Right forelimb (tissue), 1 donor: ENCODE results near the gene RCAN1.
A peak's percentile ranks its signal among the peaks of the same experiment; 100 is the strongest.
"Not testable (repeated sequence)": the region's sequence is repeated elsewhere in the genome, so short reads cannot be mapped to it uniquely, and the experiment has no call there.

Source experiments
- DNase-seq: peaks from one replicate; pipeline ENCODE4 v3.0.0-alpha.2; 2018

Gene RCAN1

GRCh38 chr21:34621434-34622350 lies 6.8 kb upstream of the RCAN1 start:
- no peak for DNase-seq

GRCh38 chr21:34619841-34620665 lies 5.1 kb upstream of the RCAN1 start:
- no peak for DNase-seq

GRCh38 chr21:34618941-34619340 lies 4.0 kb upstream of the RCAN1 start:
- DNase-seq = no peak

GRCh38 chr21:34617753-34618339 lies 2.9 kb upstream of the RCAN1 start:
- DNase-seq = no peak

GRCh38 chr21:34615487-34615814 lies 538 bp upstream of the RCAN1 start:
- DNase-seq = no peak

- no peak for DNase-seq
Measured at GRCh38 chr21:34613679-34614627, 960 bp downstream of the RCAN1 start.

- DNase-seq = no peak
Measured at GRCh38 chr21:34612557-34612956, 2.4 kb downstream of the RCAN1 start.

GRCh38 chr21:34612056-34612455 lies 2.9 kb downstream of the RCAN1 start:
- DNase-seq = no peak

GRCh38 chr21:34611528-34611927 lies 3.4 kb downstream of the RCAN1 start:
- DNase-seq = no peak

- DNase-seq = no peak
Measured at GRCh38 chr21:34609933-34610549, 4.9 kb downstream of the RCAN1 start.

- no peak for DNase-seq
Measured at GRCh38 chr21:34609244-34609932, 5.5 kb downstream of the RCAN1 start.

GRCh38 chr21:34607376-34607775 lies 7.5 kb downstream of the RCAN1 start:
- not testable (repeated sequence) for DNase-seq

- DNase-seq = no peak
Measured at GRCh38 chr21:34606621-34607020, 8.3 kb downstream of the RCAN1 start.

- DNase-seq = no peak
Measured at GRCh38 chr21:34606051-34606450, 8.9 kb downstream of the RCAN1 start.

- DNase-seq = not testable (repeated sequence)
Measured at GRCh38 chr21:34604956-34605355, 10.0 kb downstream of the RCAN1 start.

GRCh38 chr21:34604556-34604955 lies 10.4 kb downstream of the RCAN1 start:
- DNase-seq = no peak

GRCh38 chr21:34603710-34604057 lies 11.2 kb downstream of the RCAN1 start:
- no peak for DNase-seq

GRCh38 chr21:34603002-34603709 lies 11.8 kb downstream of the RCAN1 start:
- DNase-seq = peak; percentile 89

GRCh38 chr21:34602061-34602460 lies 12.9 kb downstream of the RCAN1 start:
- DNase-seq = no peak

- DNase-seq = no peak
Measured at GRCh38 chr21:34599534-34600101, 15.3 kb downstream of the RCAN1 start.
